Liver (tissue), 9 donors: Measurements from ENCODE around the gene COL4A1. TPM values are rescaled to one million over a fixed set of nuclear protein-coding genes. Genes with fewer than 3 reads are reported as not detected.

Experiments
- DNase-seq: peaks from one replicate; pipeline ENCODE4 v3.0.0-alpha.2; 2017; ENCODE audit warnings: low spot score
- H3K27ac ChIP-seq, 2 donors: one replicate each; pipeline ENCODE4 v1.7.0; 2013; ENCODE audit warnings: inconsistent platforms in 2 of 2, low read length in 2 of 2, control low read depth in 1 of 2, low read depth in 1 of 2, mild to moderate bottlenecking in 1 of 2
- H3K27me3 ChIP-seq, 4 donors: one replicate each; pipeline versions ENCODE4 v1.6.1 to v1.7.0; 2013; ENCODE audit warnings: low read length in 3 of 4, inconsistent platforms in 1 of 4, mild to moderate bottlenecking in 1 of 4, moderate library complexity in 1 of 4; ENCODE audit not compliant: control insufficient read depth in 4 of 4, insufficient read depth in 4 of 4
- H3K36me3 ChIP-seq, 4 donors: one replicate each; pipeline versions ENCODE4 v1.6.1 to v1.7.0; 2013; ENCODE audit warnings: low read length in 3 of 4, mild to moderate bottlenecking in 3 of 4, low read depth in 1 of 4, moderate library complexity in 1 of 4; ENCODE audit not compliant: control insufficient read depth in 4 of 4, insufficient read depth in 3 of 4
- H3K4me1 ChIP-seq, 4 donors: one replicate each; pipeline versions ENCODE4 v1.6.1 to v1.7.0; 2013; ENCODE audit warnings: low read length in 3 of 4, mild to moderate bottlenecking in 3 of 4, moderate library complexity in 1 of 4; ENCODE audit not compliant: control insufficient read depth in 4 of 4, insufficient read depth in 4 of 4
- H3K4me3 ChIP-seq, 3 donors: one replicate each; pipeline versions ENCODE4 v1.6.1 to v1.7.0; 2013; ENCODE audit warnings: low read length in 3 of 3, control low read depth in 1 of 3, low read depth in 1 of 3, mild to moderate bottlenecking in 1 of 3
- H3K9ac ChIP-seq, 2 donors: one replicate each; pipeline ENCODE4 v1.7.0; 2013; ENCODE audit warnings: low read length in 2 of 2, mild to moderate bottlenecking in 2 of 2, moderate library complexity in 2 of 2, control low read depth in 1 of 2, low read depth in 1 of 2
- H3K9me3 ChIP-seq, 4 donors: one replicate each; pipeline versions ENCODE4 v1.6.1 to v1.7.0; 2013; ENCODE audit warnings: low read length in 3 of 4; ENCODE audit not compliant: control insufficient read depth in 4 of 4
- ATF3 ChIP-seq: IDR thresholded peaks from 2 replicates; pipeline ENCODE4 v1.6.1; 2016; ENCODE audit warnings: antibody characterized with exemption
- CTCF ChIP-seq: fragments of 150-350 bp; IDR thresholded peaks from 2 replicates; pipeline ENCODE4 v1.5.1; 2017; ENCODE audit warnings: improper control_type of control experiment, low read depth, low read length; ENCODE audit not compliant: missing input control
- EGR1 ChIP-seq, 2 donors: IDR thresholded peaks; 2 replicates each; pipeline ENCODE4 v1.6.1; 2016 to 2018; ENCODE audit warnings: antibody characterized with exemption in 2 of 2, low read depth in 2 of 2
- FOXA1 ChIP-seq: IDR thresholded peaks from 2 replicates; pipeline ENCODE4 v1.6.1; 2016; ENCODE audit warnings: antibody characterized with exemption
- FOXA2 ChIP-seq: IDR thresholded peaks from 2 replicates; pipeline ENCODE4 v1.6.1; 2016; ENCODE audit warnings: antibody characterized with exemption
- GABPA ChIP-seq, 2 donors: IDR thresholded peaks in 1 of 2; conservative IDR thresholded peaks in 1 of 2; 2 replicates each; pipeline ENCODE4 v1.6.1; 2016; ENCODE audit warnings: antibody characterized with exemption in 2 of 2, mild to moderate bottlenecking in 1 of 2, moderate library complexity in 1 of 2
- HNF4A ChIP-seq, 2 donors: conservative IDR thresholded peaks; 2 replicates each; pipeline ENCODE4 v1.6.1; 2016; ENCODE audit warnings: antibody characterized with exemption in 2 of 2, mild to moderate bottlenecking in 2 of 2
- HNF4G ChIP-seq: IDR thresholded peaks from 2 replicates; pipeline ENCODE4 v1.6.1; 2016; ENCODE audit warnings: antibody characterized with exemption
- JUND ChIP-seq, 2 donors: IDR thresholded peaks; 2 replicates each; pipeline ENCODE4 v1.6.1; 2016; ENCODE audit warnings: antibody characterized with exemption in 2 of 2
- MAX ChIP-seq: IDR thresholded peaks from 2 replicates; pipeline ENCODE4 v1.6.1; 2016; ENCODE audit warnings: antibody characterized with exemption
- NR2F2 ChIP-seq: IDR thresholded peaks from 2 replicates; pipeline ENCODE4 v1.6.1; 2016; ENCODE audit warnings: antibody characterized with exemption
- RAD21 ChIP-seq, 2 donors: IDR thresholded peaks; 2 replicates each; pipeline ENCODE4 v1.6.1; 2016; ENCODE audit warnings: antibody characterized with exemption in 2 of 2, mild to moderate bottlenecking in 2 of 2
- REST ChIP-seq: IDR thresholded peaks from 2 replicates; pipeline ENCODE4 v1.6.1; 2016; ENCODE audit warnings: antibody characterized with exemption, mild to moderate bottlenecking
- RXRA ChIP-seq, 2 donors: IDR thresholded peaks; 2 replicates each; pipeline ENCODE4 v1.6.1; 2017 to 2018; ENCODE audit warnings: antibody characterized with exemption in 2 of 2, mild to moderate bottlenecking in 1 of 2
- SP1 ChIP-seq: IDR thresholded peaks from 2 replicates; pipeline ENCODE4 v1.6.1; 2018; ENCODE audit warnings: antibody characterized with exemption, mild to moderate bottlenecking
- YY1 ChIP-seq: IDR thresholded peaks from 2 replicates; pipeline ENCODE4 v1.6.1; 2016; ENCODE audit warnings: antibody characterized with exemption, mild to moderate bottlenecking
- ZBTB33 ChIP-seq: IDR thresholded peaks from 2 replicates; pipeline ENCODE4 v1.6.1; 2016; ENCODE audit warnings: antibody characterized with exemption
- WGBS: extraction: QIAGEN DNeasy Blood & Tissue Kit; methylation state at CpG from one replicate; pipeline ENCODE4 v1.1.7; 2013; 5-methylcytosine and 5-hydroxymethylcytosine counted together
- polyA plus RNA-seq, 2 donors: library from polyadenylated mRNA; stranded (reverse) in 1 of 2; unstranded in 1 of 2; fragments of 200-250 nt in 1 of 2; fragments of >200 nt in 1 of 2; fragmentation: Nextera tagmentation in 1 of 2; extraction: Ambion mirVana in 1 of 2; gene quantifications; one replicate each; pipeline versions ENCODE4 v1.2.1 to v1.2.3, GENCODE V29; 2013 to 2015
- total RNA-seq, 2 donors: library from RNA; depleted of rRNA; stranded (reverse); fragments of >200 nt; gene quantifications; one replicate each; pipeline ENCODE4 v1.2.3, GENCODE V29; 2014
- donor health status: healthy.
- donor health status: healthy.
- donor health status: healthy.
- donor health status: healthy.
- donor health status: healthy.

COL4A1 gene
- total and polyA plus RNA-seq, 4 donors: 5.0 to 68.5 (median 37.9) TPM

GRCh38 chr13:110105136-110105535 lies 201.8 kb downstream of the COL4A1 start:
- peaks cover 3 to 16% (median 5%) of the 10 kb centered on the region in 4 donors for H3K4me1 ChIP-seq
- no peak overlapping the region for H3K9ac ChIP-seq
- no peak overlapping the region for H3K27ac ChIP-seq
- no peaks in the 10 kb centered on the region for H3K27me3 ChIP-seq
- WGBS: 92% methylated on average over 6 of the region's 6 CpGs
- no peak overlapping the region for H3K4me3 ChIP-seq
- TF ChIP-seq EGR1 (IDR thresholded peaks at IDR 0.05; ENCODE audit: low read depth in 2 of 2): no peak
- TF ChIP-seq ZBTB33: no peak
- no peak for TF ChIP-seq YY1
- no peak for TF ChIP-seq FOXA1
- no peak for TF ChIP-seq RXRA (IDR thresholded peaks at IDR 0.05)
- TF ChIP-seq FOXA2: no peak
- no peak for TF ChIP-seq NR2F2
- no peak for TF ChIP-seq RAD21 (IDR thresholded peaks at IDR 0.05)
- TF ChIP-seq REST: no peak
- TF ChIP-seq ATF3: no peak
- TF ChIP-seq SP1: no peak
- no peak for DNase-seq
- H3K9me3 ChIP-seq: peaks cover 0 to 4% (median under 1%) of the 10 kb centered on the region in 4 donors
- H3K36me3 ChIP-seq: no peaks in the 10 kb centered on the region

- no peak overlapping the region for H3K4me3 ChIP-seq
- no peak overlapping the region for H3K27ac ChIP-seq
- TF ChIP-seq RAD21 (IDR thresholded peaks at IDR 0.05): no peak
- TF ChIP-seq FOXA1: no peak
- no peak for TF ChIP-seq CTCF
- no peak for TF ChIP-seq EGR1 (IDR thresholded peaks at IDR 0.05; ENCODE audit: low read depth in 2 of 2)
- TF ChIP-seq ATF3: no peak
- no peak for TF ChIP-seq SP1
- TF ChIP-seq HNF4G: no peak
- no peak for TF ChIP-seq NR2F2
- no peak for TF ChIP-seq FOXA2
- no peak for TF ChIP-seq JUND (IDR thresholded peaks at IDR 0.05)
- TF ChIP-seq YY1: no peak
- TF ChIP-seq GABPA (IDR thresholded peaks at IDR 0.05 in 1 of 2, conservative IDR thresholded peaks at IDR 0.05 in 1 of 2): no peak
- TF ChIP-seq REST: no peak
- no peak for TF ChIP-seq RXRA (IDR thresholded peaks at IDR 0.05)
- no peak for TF ChIP-seq ZBTB33
- no peak for TF ChIP-seq MAX
- no peak for TF ChIP-seq HNF4A (conservative IDR thresholded peaks at IDR 0.05)
- H3K9me3 ChIP-seq: peaks cover 1 to 6% (median 5%) of the 10 kb centered on the region in 4 donors
- H3K36me3 ChIP-seq: no peaks in the 10 kb centered on the region
- H3K27me3 ChIP-seq: no peaks in the 10 kb centered on the region
- no peak for DNase-seq
- H3K9ac ChIP-seq: no peak overlapping the region
- H3K4me1 ChIP-seq: peaks cover 3 to 16% (median 5%) of the 10 kb centered on the region in 4 donors
- WGBS: 81% methylated on average over 2 of the region's 2 CpGs
Measured at GRCh38 chr13:110103534-110103933, 203.4 kb downstream of the COL4A1 start.
